ENCODE measurements around the gene SPATA25.

DNA sequence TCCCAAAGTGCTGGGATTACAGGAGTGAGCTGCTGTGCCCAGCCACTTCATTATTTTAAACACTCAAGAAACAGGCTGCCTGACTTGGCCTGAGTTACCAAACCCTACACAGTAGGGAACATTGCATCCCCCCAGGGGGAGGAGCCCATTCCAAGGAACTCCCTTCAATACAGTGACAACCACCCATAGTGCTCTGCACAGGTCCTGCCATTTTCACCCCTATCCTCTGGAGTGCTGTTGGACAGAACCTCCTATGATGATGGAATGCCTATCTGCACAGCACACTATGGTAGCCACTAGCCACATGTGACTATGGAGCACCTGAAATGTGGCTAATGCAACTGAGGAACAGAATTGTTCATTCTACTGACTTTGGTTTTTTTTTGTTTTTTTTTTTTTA lies 42.0 kb downstream of the SPATA25 start:
- TF ChIP-seq POLR2A (IDR thresholded peaks at IDR 0.05; ENCODE audit: low read depth, low read length) (no peak), POLR2AphosphoS5 (IDR thresholded peaks at IDR 0.05; ENCODE audit: low read depth, low read length) (no peak), PAX5 (IDR thresholded peaks at IDR 0.05; ENCODE audit: insufficient read depth, low read length, severe bottlenecking) (no peak), SPI1 (IDR thresholded peaks at IDR 0.05; ENCODE audit: low read depth, low read length) (no peak), POU2F2 (IDR thresholded peaks at IDR 0.05; ENCODE audit: low read depth, low read length) (no peak), TAF1 (IDR thresholded peaks at IDR 0.05; ENCODE audit: low read depth, low read length) (no peak)

All from GM12891 (cell line).